Psoas muscle (tissue), 8 donors: ENCODE measurements around the gene HEATR5A. TPM values are rescaled to one million over a fixed set of nuclear protein-coding genes. Genes with fewer than 3 reads are reported as not detected.

Experiments
- ATAC-seq, 4 donors: fragments of 200-7000 bp; cut with Tn5 transposase; one replicate each; pipeline ENCODE4 v1.9.1; 2020; ENCODE audit warnings: moderate library complexity in 3 of 4, mild to moderate bottlenecking in 2 of 4
- DNase-seq, 2 donors: peaks; one replicate each; pipeline ENCODE4 v3.0.0-alpha.2; 2020
- H3K27ac ChIP-seq: fragments of 200-600 bp; one replicate; pipeline ENCODE4 v1.8.0; 2022
- H3K27me3 ChIP-seq, 3 donors: fragments of 200-600 bp in 1 of 3; one replicate each; pipeline versions ENCODE4 v1.6.1 to v1.8.0; 2013 to 2022; ENCODE audit warnings: low read length in 2 of 3, mild to moderate bottlenecking in 2 of 3, moderate library complexity in 1 of 3; ENCODE audit not compliant: insufficient read depth in 3 of 3
- H3K36me3 ChIP-seq, 2 donors: fragments of 200-600 bp in 1 of 2; one replicate each; pipeline versions ENCODE4 v1.6.1 to v1.8.0; 2013 to 2022; ENCODE audit warnings: low read depth in 1 of 2, mild to moderate bottlenecking in 1 of 2, moderate library complexity in 1 of 2; ENCODE audit not compliant: insufficient read depth in 1 of 2
- H3K4me1 ChIP-seq: fragments of 200-600 bp; one replicate; pipeline ENCODE4 v1.8.0; 2022
- H3K4me3 ChIP-seq: fragments of 200-600 bp; one replicate; pipeline ENCODE4 v1.8.0; 2022; ENCODE audit warnings: mild to moderate bottlenecking
- H3K9me3 ChIP-seq: fragments of 200-600 bp; one replicate; pipeline ENCODE4 v1.8.0; 2022
- WGBS, 3 donors: extraction: QIAGEN DNeasy Blood & Tissue Kit; methylation state at CpG; one replicate each; pipeline versions ENCODE4 v1.1.6 to v1.1.7; 2013; 5-methylcytosine and 5-hydroxymethylcytosine counted together
- intact Hi-C, 2 donors: fragments of 100-400 bp; cut with DNase I; formaldehyde crosslinking; loops; one replicate each; pipeline versions ENCODE4 v1.11.0 to v1.14.2; 2022
- polyA plus RNA-seq, 3 donors: library from polyadenylated mRNA; stranded (reverse); fragments of 200-250 nt; gene quantifications; one replicate each; pipeline ENCODE4 v1.2.3, GENCODE V29; 2013
- total RNA-seq, 4 donors: library from RNA; stranded (reverse); fragmentation: NEBNext Ultra II Directional in 2 of 4; extraction: Animal tissue kit (Norgen Biotek cat#: 25700) in 2 of 4; gene quantifications; one replicate each; pipeline versions ENCODE4 v1.2.1 to v1.2.4, GENCODE V29; 2021 to 2023
- TF ChIP-seq, protein P1 (sequence below): fragments of 200-600 bp; IDR thresholded peaks from one replicate; pipeline ENCODE4 v1.8.0; 2022; ENCODE audit warnings: antibody characterized with exemption
- donor health status: healthy with polysubstance abuse.
- donor health status: DM: no; HTN: no; CAD: no; lungs with moderate emphysema.
- donor health status: Bipolar disorder and iron deficiency.
- donor health status: healthy.
- donor health status: DM: yes; HTN: yes; CAD: no.
- donor health status: DM: no; HTN: no; CAD: no.
- donor health status: DM: no; HTN: no; CAD: no.
- donor health status: DM: yes; HTN: yes; CAD: no.

The HEATR5A gene
- total and polyA plus RNA-seq, 7 donors = 10.2 to 40.4 (median 21.5) TPM

DNA sequence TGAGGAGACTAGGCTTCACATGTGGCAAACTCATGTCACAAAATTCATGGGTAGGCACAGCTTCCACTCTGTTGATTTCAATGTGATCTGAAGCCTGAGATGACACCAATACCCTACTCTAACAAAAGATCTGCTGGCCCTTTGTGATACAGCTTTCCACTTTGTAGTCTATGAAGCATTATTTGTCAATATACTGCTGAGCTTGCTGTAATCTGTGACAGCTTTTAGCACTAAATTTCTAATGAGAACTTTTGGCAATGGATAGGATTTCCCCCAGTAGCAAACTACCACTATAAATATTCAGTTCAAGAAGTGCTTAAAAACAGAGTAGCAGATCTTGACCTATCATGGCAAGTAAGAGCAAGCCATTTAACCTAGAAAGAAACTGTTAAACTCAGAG lies 5.6 kb upstream of the HEATR5A start:
- no peaks in the 10 kb centered on the region for H3K9me3 ChIP-seq
- ATAC-seq (no peak), DNase-seq (no peak)
- TF ChIP-seq, protein P1, sequence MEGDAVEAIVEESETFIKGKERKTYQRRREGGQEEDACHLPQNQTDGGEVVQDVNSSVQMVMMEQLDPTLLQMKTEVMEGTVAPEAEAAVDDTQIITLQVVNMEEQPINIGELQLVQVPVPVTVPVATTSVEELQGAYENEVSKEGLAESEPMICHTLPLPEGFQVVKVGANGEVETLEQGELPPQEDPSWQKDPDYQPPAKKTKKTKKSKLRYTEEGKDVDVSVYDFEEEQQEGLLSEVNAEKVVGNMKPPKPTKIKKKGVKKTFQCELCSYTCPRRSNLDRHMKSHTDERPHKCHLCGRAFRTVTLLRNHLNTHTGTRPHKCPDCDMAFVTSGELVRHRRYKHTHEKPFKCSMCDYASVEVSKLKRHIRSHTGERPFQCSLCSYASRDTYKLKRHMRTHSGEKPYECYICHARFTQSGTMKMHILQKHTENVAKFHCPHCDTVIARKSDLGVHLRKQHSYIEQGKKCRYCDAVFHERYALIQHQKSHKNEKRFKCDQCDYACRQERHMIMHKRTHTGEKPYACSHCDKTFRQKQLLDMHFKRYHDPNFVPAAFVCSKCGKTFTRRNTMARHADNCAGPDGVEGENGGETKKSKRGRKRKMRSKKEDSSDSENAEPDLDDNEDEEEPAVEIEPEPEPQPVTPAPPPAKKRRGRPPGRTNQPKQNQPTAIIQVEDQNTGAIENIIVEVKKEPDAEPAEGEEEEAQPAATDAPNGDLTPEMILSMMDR = no peak
- H3K4me1 ChIP-seq = no peaks in the 10 kb centered on the region
- intact Hi-C loops = no loop called here
- no peaks in the 10 kb centered on the region for H3K27me3 ChIP-seq
- H3K27ac ChIP-seq = no peak overlapping the region
- no peak overlapping the region for H3K4me3 ChIP-seq
- H3K36me3 ChIP-seq = peaks cover 2 to 10% of the 10 kb centered on the region in 2 donors

DNA sequence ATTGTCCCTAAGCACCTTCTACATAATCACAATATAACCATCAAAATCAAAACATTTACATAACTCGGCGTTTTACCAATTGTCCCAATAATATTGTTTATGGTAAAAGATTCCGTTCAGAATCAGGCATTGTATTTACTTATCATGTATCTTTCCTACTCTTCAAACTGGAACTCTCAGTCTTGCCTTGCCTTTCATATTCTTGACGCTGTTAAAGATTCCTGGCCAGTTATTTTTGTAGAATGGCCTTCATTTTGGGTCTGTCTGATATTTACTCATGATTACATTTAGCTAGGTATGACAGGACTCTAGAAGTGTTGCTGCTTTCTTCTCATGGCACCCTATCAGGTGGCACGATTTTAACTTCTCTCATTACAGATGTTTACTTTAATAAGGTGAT lies 850 bp upstream of the HEATR5A start:
- Histone ChIP-seq H3K4me3 (no peak overlapping the region), H3K9me3 (no peaks in the 10 kb centered on the region), H3K36me3 (peaks cover 0 to 2% of the 10 kb centered on the region in 2 donors), H3K27ac (peak overlapping the region; percentile 91), H3K4me1 (peaks cover 12% of the 10 kb centered on the region), H3K27me3 (no peaks in the 10 kb centered on the region)
- no peak for DNase-seq
- WGBS, 3 donors = 88 to 91% (median 90%) methylated on average over 5 of the region's 5 CpGs
- intact Hi-C loops = no loop called here
- TF ChIP-seq, protein P1 = no peak
- no peak for ATAC-seq

DNA sequence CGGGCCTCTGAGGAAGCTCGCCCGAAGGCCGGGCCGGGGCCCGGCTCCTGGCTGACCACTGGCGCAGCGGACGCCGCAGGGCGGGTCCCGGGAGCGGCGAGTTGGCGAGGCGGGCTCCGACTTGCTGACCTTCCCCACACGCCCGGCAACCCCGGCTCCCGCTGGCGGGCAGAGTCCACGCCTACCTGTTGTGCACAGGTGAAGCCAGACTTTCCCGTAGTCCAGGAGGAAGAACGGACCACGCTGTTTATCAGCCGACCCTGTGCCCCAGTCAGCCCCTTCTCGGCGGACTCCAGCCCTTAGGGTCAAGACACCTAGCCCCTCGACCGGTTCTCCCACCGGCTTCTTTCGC lies 407 bp downstream of the HEATR5A start:
- WGBS, 3 donors = 0 to 1% (median 0%) methylated on average over 18 to 33 of the region's 33 CpGs
- intact Hi-C loops = loop anchor here in 1 of 2 donors (5.0 kb wide), 1 partner anchor 37 kb away; the partner anchor contains the start of gene DTD2
- peaks cover 0 to 2% of the 10 kb centered on the region in 2 donors for H3K36me3 ChIP-seq

DNA sequence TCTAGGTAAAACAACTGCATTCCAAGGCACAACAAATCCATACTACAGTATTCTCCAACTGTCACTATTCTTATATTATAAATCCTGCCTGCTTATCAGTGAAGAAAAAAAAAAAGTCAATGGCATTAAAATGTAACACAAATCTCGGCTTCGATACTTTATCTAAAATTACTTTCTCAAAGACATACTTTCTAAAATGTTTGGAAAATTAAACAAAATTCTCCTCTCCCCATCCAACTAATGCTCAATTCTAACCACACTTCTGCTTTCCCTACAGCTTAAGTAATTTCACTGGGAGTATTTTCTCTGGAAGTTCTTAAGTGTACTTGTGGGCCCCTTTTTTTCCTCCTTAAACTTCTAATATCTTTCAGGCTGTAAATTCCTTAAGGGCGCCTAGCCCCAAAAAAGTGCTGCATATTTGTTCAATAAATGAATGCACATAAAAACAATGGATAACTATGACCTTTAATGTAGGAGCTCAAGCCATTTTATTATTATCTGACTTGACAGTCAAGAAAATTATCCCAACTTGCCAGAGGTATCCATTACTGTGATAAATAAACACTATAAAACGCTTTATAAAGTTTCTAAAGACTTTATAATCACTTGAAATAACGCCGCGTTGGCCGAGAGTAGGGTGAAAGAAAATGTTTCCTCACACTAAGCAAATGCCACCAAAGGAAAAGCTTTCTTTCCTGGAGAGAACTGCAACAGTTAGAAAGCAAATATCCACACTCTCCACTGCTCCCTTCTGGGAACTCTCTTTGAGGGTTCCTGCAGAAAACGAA lies 977 bp downstream of the HEATR5A start:
- H3K36me3 ChIP-seq = peaks cover 0 to 2% of the 10 kb centered on the region in 2 donors
- no peaks in the 10 kb centered on the region for H3K9me3 ChIP-seq
- ATAC-seq (no peak), DNase-seq (no peak)
- WGBS, 3 donors = 10 to 12% (median 10%) methylated on average over 9 of the region's 9 CpGs
- peaks cover 17% of the 10 kb centered on the region for H3K4me1 ChIP-seq
- TF ChIP-seq, protein P1 = no peak
- intact Hi-C loops = loop anchor here in 1 of 2 donors (5.0 kb wide), 1 partner anchor 38 kb away; the partner anchor contains the start of gene DTD2
- H3K4me3 ChIP-seq = peak overlapping the region; percentile 95
- no peaks in the 10 kb centered on the region for H3K27me3 ChIP-seq
- H3K27ac ChIP-seq = peak overlapping the region; percentile 91

More for the DNA sequence above, 407 bp downstream of the HEATR5A start:
- ATAC-seq = peak; percentile 67 to 81 (median 73)
- TF ChIP-seq, protein P1 = no peak
- peaks cover 12% of the 10 kb centered on the region for H3K4me1 ChIP-seq
- peak; percentile 65 to 80 for DNase-seq
- H3K27ac ChIP-seq = peak overlapping the region; percentile 91
- H3K27me3 ChIP-seq = no peaks in the 10 kb centered on the region
- H3K4me3 ChIP-seq = peak overlapping the region; percentile 95
- no peaks in the 10 kb centered on the region for H3K9me3 ChIP-seq
